MG63 (cell line): ENCODE measurements around the gene PLPPR1. TPM values are rescaled to one million over a fixed set of nuclear protein-coding genes. Genes with fewer than 3 reads are reported as not detected.

Source experiments
- DNase-seq: peaks from one replicate; pipeline ENCODE4 v3.0.0-alpha.2; 2020
- H3K27me3 ChIP-seq: fragments of 250-450 bp; sonication (Bioruptor Pico); 2 replicates; pipeline ENCODE4 v1.5.1; 2020; ENCODE audit warnings: mild to moderate bottlenecking, moderate library complexity
- H3K36me3 ChIP-seq: fragments of 250-450 bp; sonication (Bioruptor Pico); 2 replicates; pipeline ENCODE4 v1.5.1; 2020; ENCODE audit warnings: mild to moderate bottlenecking, moderate library complexity
- H3K4me3 ChIP-seq: fragments of 250-450 bp; sonication (Bioruptor Pico); 2 replicates; pipeline ENCODE4 v1.5.1; 2020; ENCODE audit warnings: mild to moderate bottlenecking, moderate library complexity
- H3K9me3 ChIP-seq: fragments of 250-450 bp; sonication (Bioruptor Pico); 2 replicates; pipeline ENCODE4 v1.5.1; 2020; ENCODE audit warnings: mild to moderate bottlenecking, moderate library complexity
- total RNA-seq: library from RNA; depleted of rRNA; stranded (reverse); fragments of >200 nt; shearing (Covaris generic); gene quantifications from 2 replicates; pipeline ENCODE4 v1.2.3, GENCODE V29; 2014; ENCODE audit warnings: low replicate concordance

Gene PLPPR1
- total RNA-seq, 1 experiment from 2014 or later, result not detected

GRCh38 chr9:101220341-101220740 lies 191.8 kb downstream of the PLPPR1 start:
- Histone ChIP-seq H3K9me3 (no peaks in the 10 kb centered on the region), H3K4me3 (no peak overlapping the region), H3K27me3 (no peaks in the 10 kb centered on the region), H3K36me3 (no peaks in the 10 kb centered on the region)
- DNase-seq, result no peak

GRCh38 chr9:101225271-101225670 lies 196.7 kb downstream of the PLPPR1 start:
- H3K36me3 ChIP-seq, result no peaks in the 10 kb centered on the region
- H3K9me3 ChIP-seq, result no peaks in the 10 kb centered on the region
- no peak for DNase-seq
- no peak overlapping the region for H3K4me3 ChIP-seq
- no peaks in the 10 kb centered on the region for H3K27me3 ChIP-seq

GRCh38 chr9:101226161-101226560 lies 197.6 kb downstream of the PLPPR1 start:
- DNase-seq, result no peak
- Histone ChIP-seq H3K36me3 (no peaks in the 10 kb centered on the region), H3K4me3 (no peak overlapping the region), H3K9me3 (no peaks in the 10 kb centered on the region), H3K27me3 (no peaks in the 10 kb centered on the region)

- Histone ChIP-seq H3K4me3 (no peak overlapping the region), H3K9me3 (no peaks in the 10 kb centered on the region), H3K27me3 (no peaks in the 10 kb centered on the region), H3K36me3 (no peaks in the 10 kb centered on the region)
- no peak for DNase-seq
Measured at GRCh38 chr9:101226803-101227202, 198.3 kb downstream of the PLPPR1 start.

- H3K4me3 ChIP-seq, result no peak overlapping the region
- H3K36me3 ChIP-seq, result no peaks in the 10 kb centered on the region
- H3K9me3 ChIP-seq, result no peaks in the 10 kb centered on the region
- DNase-seq, result no peak
- no peaks in the 10 kb centered on the region for H3K27me3 ChIP-seq
Measured at GRCh38 chr9:101229606-101230005, 201.1 kb downstream of the PLPPR1 start.

DNA sequence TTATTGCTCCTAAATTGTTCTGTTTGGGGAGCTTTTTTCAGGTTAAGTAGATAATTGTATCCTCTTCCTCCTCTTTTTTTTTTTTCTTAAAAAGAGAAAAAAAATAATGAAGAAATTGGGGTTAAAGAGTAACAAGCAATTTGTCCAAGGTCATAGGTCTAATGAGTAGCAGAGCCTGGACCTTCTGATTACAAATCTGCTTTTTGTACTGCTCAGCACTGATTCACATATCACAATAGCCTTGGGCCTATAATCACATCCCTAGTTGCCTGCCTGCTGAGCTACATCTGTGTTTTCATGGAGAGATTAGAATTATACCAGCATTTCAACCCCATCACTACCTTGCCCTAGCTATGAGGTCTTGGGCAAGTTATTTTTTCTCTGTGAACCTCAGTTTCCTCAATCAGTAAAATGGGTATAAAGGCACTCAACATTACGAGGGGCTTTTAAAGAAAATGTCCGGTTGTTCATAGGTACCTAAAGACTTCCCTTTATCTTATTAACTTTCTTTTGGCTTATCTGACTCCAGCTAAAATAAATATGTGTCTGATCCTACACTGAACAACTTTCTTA lies 204.0 kb downstream of the PLPPR1 start:
- DNase-seq, result no peak
- Histone ChIP-seq H3K36me3 (no peaks in the 10 kb centered on the region), H3K9me3 (no peaks in the 10 kb centered on the region), H3K4me3 (no peak overlapping the region), H3K27me3 (no peaks in the 10 kb centered on the region)

- H3K27me3 ChIP-seq, result no peaks in the 10 kb centered on the region
- H3K9me3 ChIP-seq, result peaks cover 3% of the 10 kb centered on the region
- DNase-seq, result no peak
- H3K4me3 ChIP-seq, result no peak overlapping the region
- H3K36me3 ChIP-seq, result no peaks in the 10 kb centered on the region
Measured at GRCh38 chr9:101235105-101235866, 206.8 kb downstream of the PLPPR1 start.

- H3K4me3 ChIP-seq, result no peak overlapping the region
- peaks cover 3% of the 10 kb centered on the region for H3K9me3 ChIP-seq
- H3K36me3 ChIP-seq, result no peaks in the 10 kb centered on the region
- H3K27me3 ChIP-seq, result no peaks in the 10 kb centered on the region
- DNase-seq, result no peak
Measured at GRCh38 chr9:101242651-101243050, 214.1 kb downstream of the PLPPR1 start.

GRCh38 chr9:101246691-101247090 lies 218.2 kb downstream of the PLPPR1 start:
- Histone ChIP-seq H3K36me3 (no peaks in the 10 kb centered on the region), H3K27me3 (no peaks in the 10 kb centered on the region)

GRCh38 chr9:101247297-101247696 lies 218.8 kb downstream of the PLPPR1 start:
- no peak for DNase-seq
- Histone ChIP-seq H3K9me3 (no peaks in the 10 kb centered on the region), H3K36me3 (no peaks in the 10 kb centered on the region), H3K27me3 (no peaks in the 10 kb centered on the region), H3K4me3 (no peak overlapping the region)

More at GRCh38 chr9:101246691-101247090, 218.2 kb downstream of the PLPPR1 start:
- no peak overlapping the region for H3K4me3 ChIP-seq
- H3K9me3 ChIP-seq, result no peaks in the 10 kb centered on the region
- DNase-seq, result no peak

DNA sequence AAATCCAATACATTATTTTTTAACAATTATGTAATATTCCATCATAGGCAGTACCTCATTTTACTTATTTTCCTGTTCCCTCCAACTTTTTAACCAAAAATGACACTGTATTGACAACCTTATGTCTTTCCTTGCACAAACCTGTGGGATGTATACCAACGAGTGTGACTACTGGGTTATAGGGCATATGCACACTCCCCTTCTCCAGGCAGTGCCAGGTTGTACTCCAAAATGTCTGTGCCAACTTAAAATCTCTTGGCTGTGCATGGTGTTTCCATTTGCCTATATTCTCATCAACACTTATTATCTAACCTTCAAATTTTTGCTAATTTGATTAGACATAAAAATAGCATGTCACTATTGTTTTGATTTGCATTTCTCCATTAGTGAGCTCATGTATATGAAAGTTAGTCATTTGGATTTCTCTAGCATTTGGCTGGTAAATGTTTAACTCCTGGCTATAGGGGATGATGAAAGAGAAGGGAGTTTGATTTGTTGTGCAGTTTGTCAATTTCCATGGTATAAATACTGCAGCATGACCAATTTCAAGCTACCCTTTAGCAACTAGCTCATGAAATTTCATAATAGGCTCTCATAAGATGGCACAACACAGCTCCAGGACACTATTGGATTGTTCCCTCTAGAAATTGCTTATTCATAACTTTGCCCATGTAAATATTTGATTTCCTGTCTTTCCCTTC lies 226.4 kb downstream of the PLPPR1 start:
- H3K36me3 ChIP-seq, result no peaks in the 10 kb centered on the region

DNA sequence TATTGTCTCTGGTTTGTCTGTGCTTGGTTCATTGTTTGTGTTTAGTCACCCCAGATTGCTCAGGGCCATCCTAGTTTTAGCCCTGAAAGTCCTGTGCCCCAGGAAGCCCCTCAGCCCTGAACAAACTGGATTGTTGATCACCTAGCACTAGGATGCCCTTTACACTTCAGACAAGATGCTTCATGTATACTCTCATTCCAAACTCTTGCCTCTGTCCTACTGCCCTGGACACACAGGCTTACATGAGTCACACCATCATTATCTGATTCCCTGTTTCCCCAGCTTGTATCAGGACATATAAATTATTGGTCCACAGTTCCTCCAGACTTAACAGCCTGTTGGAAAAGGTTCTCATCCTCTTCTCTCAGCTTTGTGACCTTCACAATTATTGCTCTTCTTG lies 236.2 kb downstream of the PLPPR1 start:
- H3K36me3 ChIP-seq, result no peaks in the 10 kb centered on the region
- no peaks in the 10 kb centered on the region for H3K9me3 ChIP-seq
- no peak for DNase-seq
- H3K27me3 ChIP-seq, result no peaks in the 10 kb centered on the region
- no peak overlapping the region for H3K4me3 ChIP-seq

More for the DNA sequence above, 226.4 kb downstream of the PLPPR1 start:
- Histone ChIP-seq H3K9me3 (no peaks in the 10 kb centered on the region), H3K4me3 (no peak overlapping the region), H3K27me3 (no peaks in the 10 kb centered on the region)
- DNase-seq, result no peak

DNA sequence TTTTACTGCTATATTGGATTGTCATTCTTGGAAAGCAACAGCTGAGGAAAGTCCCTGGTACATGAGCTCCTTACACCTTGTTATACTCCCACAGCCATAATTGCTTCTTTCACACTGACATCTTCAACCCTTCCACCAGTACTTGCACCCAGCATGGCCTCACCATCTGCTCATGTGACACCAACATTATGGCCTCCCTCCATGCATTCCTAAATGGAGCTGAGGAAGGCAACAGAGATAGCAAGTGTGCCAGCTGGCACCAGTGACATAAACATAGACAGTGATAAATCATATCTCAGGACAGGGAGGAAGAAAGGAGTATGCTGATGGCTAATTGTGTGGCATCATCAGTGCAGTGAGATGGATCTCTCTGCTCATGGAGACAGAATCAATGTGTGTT lies 236.7 kb downstream of the PLPPR1 start:
- H3K9me3 ChIP-seq, result no peaks in the 10 kb centered on the region
- no peaks in the 10 kb centered on the region for H3K27me3 ChIP-seq
- DNase-seq, result no peak
- H3K36me3 ChIP-seq, result no peaks in the 10 kb centered on the region
- H3K4me3 ChIP-seq, result no peak overlapping the region

- Histone ChIP-seq H3K27me3 (no peaks in the 10 kb centered on the region), H3K36me3 (no peaks in the 10 kb centered on the region), H3K4me3 (no peak overlapping the region), H3K9me3 (no peaks in the 10 kb centered on the region)
- no peak for DNase-seq
Measured at GRCh38 chr9:101268426-101268825, 239.9 kb downstream of the PLPPR1 start.

DNA sequence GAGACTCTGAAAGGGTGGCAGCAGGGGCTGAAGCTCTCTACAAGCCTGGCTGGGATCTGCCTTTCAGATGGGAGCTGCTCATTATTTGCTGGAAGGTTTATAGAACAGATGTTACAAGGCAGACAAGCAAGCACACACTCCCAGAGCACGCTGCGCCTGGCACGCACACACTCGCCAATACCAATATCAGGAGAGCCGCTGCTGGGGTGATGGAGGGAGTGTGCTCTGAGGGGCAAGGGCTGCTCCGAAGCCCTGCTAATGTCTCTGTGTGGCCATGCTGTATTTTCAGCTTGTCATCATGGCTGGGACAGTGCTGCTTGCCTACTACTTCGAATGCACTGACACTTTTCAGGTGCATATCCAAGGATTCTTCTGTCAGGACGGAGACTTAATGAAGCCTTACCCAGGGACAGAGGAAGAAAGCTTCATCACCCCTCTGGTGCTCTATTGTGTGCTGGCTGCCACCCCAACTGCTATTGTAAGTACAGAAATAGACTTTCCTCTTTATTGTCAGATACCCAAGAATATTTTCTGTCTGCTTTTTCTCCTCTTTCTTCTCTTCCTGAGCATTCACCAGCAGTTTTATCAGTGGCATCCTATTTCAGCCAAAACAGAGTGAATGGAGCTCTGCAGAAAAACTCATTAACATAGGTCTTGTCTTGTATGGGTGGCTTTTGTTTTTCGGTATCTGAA lies 241.2 kb downstream of the PLPPR1 start:
- no peaks in the 10 kb centered on the region for H3K27me3 ChIP-seq
- DNase-seq, result no peak
- H3K4me3 ChIP-seq, result no peak overlapping the region
- H3K9me3 ChIP-seq, result no peaks in the 10 kb centered on the region
- no peaks in the 10 kb centered on the region for H3K36me3 ChIP-seq

DNA sequence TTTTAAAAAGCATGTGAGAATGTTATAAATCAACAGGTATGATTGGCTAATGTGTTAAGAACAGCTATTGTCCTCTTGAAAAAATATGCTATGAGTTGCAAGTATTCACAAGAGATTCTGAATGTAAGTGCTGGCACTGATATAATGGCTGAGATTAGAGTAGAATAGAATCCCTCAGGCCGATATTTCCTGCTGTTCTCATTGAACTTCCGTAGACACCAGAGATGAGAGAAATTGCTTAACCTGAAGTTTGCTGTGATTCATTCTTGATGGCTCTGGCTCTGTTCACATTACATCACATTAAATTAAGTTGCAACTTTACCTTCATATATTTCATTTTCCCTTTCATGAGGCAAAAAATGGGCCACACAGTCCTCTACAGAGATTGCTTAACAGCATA lies 241.8 kb downstream of the PLPPR1 start:
- H3K9me3 ChIP-seq, result no peaks in the 10 kb centered on the region
- no peak for DNase-seq
- H3K4me3 ChIP-seq, result no peak overlapping the region
- no peaks in the 10 kb centered on the region for H3K36me3 ChIP-seq
- H3K27me3 ChIP-seq, result no peaks in the 10 kb centered on the region

DNA sequence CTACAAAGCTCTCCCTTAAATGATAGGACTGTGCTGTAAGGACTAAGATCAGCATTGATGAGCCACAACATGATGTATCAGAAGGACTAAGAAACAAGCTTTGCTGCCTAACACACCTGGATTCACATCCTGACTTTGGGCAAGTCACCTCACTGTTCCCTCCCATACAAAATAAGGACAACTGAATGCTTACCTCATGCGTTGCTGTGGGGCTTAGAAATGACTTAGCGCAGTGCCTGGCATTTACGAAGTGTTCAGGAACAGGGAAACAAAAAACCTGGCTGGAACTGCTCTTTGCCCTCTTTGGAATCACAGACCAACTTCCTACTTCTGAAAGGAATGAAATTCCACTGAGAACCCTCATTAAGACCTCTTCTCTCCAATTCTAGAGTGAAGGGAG lies 242.6 kb downstream of the PLPPR1 start:
- H3K27me3 ChIP-seq, result no peaks in the 10 kb centered on the region

More for the DNA sequence above, 242.6 kb downstream of the PLPPR1 start:
- H3K36me3 ChIP-seq, result no peaks in the 10 kb centered on the region
- no peak overlapping the region for H3K4me3 ChIP-seq
- DNase-seq, result no peak
- no peaks in the 10 kb centered on the region for H3K9me3 ChIP-seq
